K562 (cell line): ENCODE data around the gene LRRTM3. TPM values are rescaled to one million over a fixed set of nuclear protein-coding genes. Genes with fewer than 3 reads are reported as not detected.

Experiments used
- ATAC-seq: fragments of 200-7000 bp; cut with Tn5 transposase; 3 replicates; pipeline ENCODE4 v1.9.1; 2020; ENCODE audit warnings: moderate library complexity
- BruUV-seq: library from RNA; stranded (reverse); fragments of 400-500 nt; replicated peaks from 2 replicates; lab custom pipeline; 2021; lab: Mats Ljungman, UMichigan
- CTCF ChIA-PET: fragments of 300-600 bp; formaldehyde crosslinking; extraction: SDS; loops from one replicate; lab custom pipeline; 2021; ENCODE audit warnings: low intra/inter-chr PET ratio; lab: Yijun Ruan, JAX
- POLR2A ChIA-PET: fragments of 300-600, 350-650 bp; sonication (Branson Sonifier 250); formaldehyde crosslinking; extraction: SDS; loops from one replicate; lab custom pipeline; 2021; ENCODE audit warnings: antibody characterized with exemption, inconsistent platforms; lab: Yijun Ruan, JAX
- DNase-seq, 4 experiments: peaks; one replicate each; pipeline versions ENCODE4 v3.0.0 to v3.0.0-alpha.2; 2011 to 2018; ENCODE audit warnings: low spot score in 3 of 4, mixed read lengths in 3 of 4; ENCODE audit errors: extremely low read depth in 1 of 4
- FAIRE-seq: peaks from 2 replicates; lab custom pipeline; 2011; peaks lifted over from hg19 to GRCh38; lab: Jason Lieb, UNC
- H2AFZ ChIP-seq: 2 replicates; pipeline ENCODE4 v1.6.0; 2011; ENCODE audit warnings: low read depth, low read length, control low read depth, inconsistent platforms
- H3K27ac ChIP-seq: fragments of 200-600 bp; 3 replicates; pipeline ENCODE4 v1.8.0; 2011; ENCODE audit warnings: low read depth, mild to moderate bottlenecking, control low read depth, inconsistent platforms, low read length, moderate library complexity, mixed read lengths; ENCODE audit errors: extremely low read depth
- H3K27me3 ChIP-seq, 2 experiments: fragments of 300-600 bp in 1 of 2; 2 replicates in 1 of 2; 3 replicates in 1 of 2; pipeline versions ENCODE4 v1.6.0 to v1.8.0; 2011; ENCODE audit warnings: inconsistent platforms in 2 of 2, low read length in 2 of 2, mild to moderate bottlenecking in 1 of 2, mixed read lengths in 1 of 2, moderate library complexity in 1 of 2; ENCODE audit not compliant: control insufficient read depth in 2 of 2, insufficient read depth in 2 of 2
- H3K36me3 ChIP-seq: fragments of 300-600 bp; 3 replicates; pipeline ENCODE4 v1.8.0; 2011; ENCODE audit warnings: mild to moderate bottlenecking, low read length, inconsistent platforms; ENCODE audit not compliant: control insufficient read depth, insufficient read depth
- H3K4me1 ChIP-seq, 2 experiments: fragments of 200-600 bp in 1 of 2; replicated peaks in 1 of 2; 2 replicates in 1 of 2; 3 replicates in 1 of 2; pipeline versions ENCODE4 v1.5.1 to v1.8.0; 2011; ENCODE audit warnings: inconsistent platforms in 2 of 2, low read length in 2 of 2, mild to moderate bottlenecking in 1 of 2, mixed read lengths in 1 of 2, moderate library complexity in 1 of 2; ENCODE audit not compliant: control insufficient read depth in 2 of 2, insufficient read depth in 2 of 2
- H3K4me2 ChIP-seq: 2 replicates; pipeline ENCODE4 v1.6.1; 2011; ENCODE audit warnings: low read length, control low read depth, inconsistent platforms, mixed read lengths; ENCODE audit not compliant: insufficient read depth
- H3K4me3 ChIP-seq: fragments of 200-600 bp; sonication (generic), shearing (Covaris generic); 2 replicates; pipeline ENCODE4 v1.5.1; 2016; ENCODE audit warnings: control low read depth, inconsistent platforms
- H3K79me2 ChIP-seq: fragments of 200-600 bp; 3 replicates; pipeline ENCODE4 v1.8.0; 2011; ENCODE audit warnings: low read length, inconsistent platforms; ENCODE audit not compliant: control insufficient read depth, insufficient read depth
- H3K9ac ChIP-seq, 2 experiments: 2 replicates each; pipeline versions ENCODE4 v1.6.0 to v1.6.1; 2011; ENCODE audit warnings: low read depth in 2 of 2, low read length in 2 of 2, control low read depth in 1 of 2, inconsistent platforms in 1 of 2, mild to moderate bottlenecking in 1 of 2, mixed read lengths in 1 of 2; ENCODE audit not compliant: insufficient read depth in 1 of 2
- H3K9me1 ChIP-seq: one replicate; pipeline ENCODE4 v1.6.0; 2011; ENCODE audit warnings: inconsistent platforms, mild to moderate bottlenecking, low read length, moderate library complexity; ENCODE audit not compliant: control insufficient read depth, insufficient read depth
- H3K9me3 ChIP-seq: replicated peaks from 2 replicates; pipeline ENCODE4 v1.5.1; 2011; ENCODE audit warnings: low read depth, low read length, inconsistent platforms; ENCODE audit not compliant: control insufficient read depth, insufficient read depth
- H4K20me1 ChIP-seq: replicated peaks from 2 replicates; pipeline ENCODE4 v1.6.1; 2011; ENCODE audit warnings: low read length, inconsistent platforms, mixed read lengths; ENCODE audit not compliant: control insufficient read depth, insufficient read depth
- CBX3 ChIP-seq, 2 experiments: IDR thresholded peaks; 1 replicate in 1 of 2; 2 replicates in 1 of 2; pipeline ENCODE4 v1.6.1; 2012; ENCODE audit warnings: inconsistent platforms in 2 of 2, low read length in 2 of 2, borderline replicate concordance in 1 of 2, control low read depth in 1 of 2
- FOXP1 ChIP-seq: sonication (generic); formaldehyde crosslinking; IDR thresholded peaks from 2 replicates; pipeline ENCODE4 v1.8.0; 2022; ENCODE audit warnings: mild to moderate bottlenecking, missing genetic modification reagents
- NONO ChIP-seq, 2 experiments: fragments of 200-400 bp in 1 of 2; fragments of 450-650 bp in 1 of 2; formaldehyde crosslinking in 1 of 2; IDR thresholded peaks; 2 replicates each; pipeline ENCODE4 v1.6.1; 2017; ENCODE audit warnings: low read depth in 2 of 2, mild to moderate bottlenecking in 2 of 2, moderate library complexity in 2 of 2, low read length in 1 of 2
- PML ChIP-seq: IDR thresholded peaks from 2 replicates; pipeline ENCODE4 v1.6.1; 2012; ENCODE audit warnings: low read length, inconsistent platforms
- SRSF7 ChIP-seq: fragments of 200-400 bp; formaldehyde crosslinking; optimal IDR thresholded peaks from 2 replicates; pipeline ENCODE3; 2017; ENCODE audit warnings: mild to moderate bottlenecking, low read depth, low read length
- ZNF121 ChIP-seq: sonication (generic); formaldehyde crosslinking; conservative IDR thresholded peaks from 2 replicates; pipeline ENCODE4 v1.8.0; 2022; ENCODE audit warnings: missing genetic modification reagents
- ZNF699 ChIP-seq: fragments of 250-450 bp; sonication (Bioruptor Pico); IDR thresholded peaks from 2 replicates; pipeline ENCODE4 v1.8.0; 2021; ENCODE audit warnings: mild to moderate bottlenecking, moderate library complexity; ENCODE audit not compliant: insufficient replicate concordance
- WGBS: fragments of 100-300 bp; shearing (Covaris generic); methylation state at CpG from one replicate; pipeline ENCODE4 v1.1.6; 2016; ENCODE audit warnings: low coverage, mixed read lengths; ENCODE audit not compliant: insufficient coverage; ENCODE audit errors: missing lambda C conversion rate; 5-methylcytosine and 5-hydroxymethylcytosine counted together
- in situ Hi-C: fragments of 300-500 bp; cut with MboI; formaldehyde crosslinking; loops from 4 replicates; pipeline ENCODE4 v1.15.0; 2018; ENCODE audit warnings: inconsistent platforms, mixed read lengths
- intact Hi-C: fragments of 100-400 bp; cut with micrococcal nuclease; formaldehyde crosslinking; loops from 2 replicates; pipeline ENCODE4 v1.14.2; 2022
- polyA plus RNA-seq, 8 experiments: library from polyadenylated mRNA; depleted of rRNA in 4 of 8; stranded (reverse) in 5 of 8; unstranded in 3 of 8; fragments of >200 nt; fragmentation: Nextera tagmentation in 2 of 8; fragmentation: Illumina TruSeq in 1 of 8; extraction: Ambion mirVana in 2 of 8; extraction: Trizol in 1 of 8; gene quantifications; 2 replicates each; pipeline versions ENCODE4 v1.2.1 to v1.2.3, GENCODE V29; 2011 to 2014; ENCODE audit warnings: inconsistent platforms in 1 of 8, missing spikeins in 1 of 8
- total RNA-seq, 7 experiments: library from RNA; depleted of rRNA in 6 of 7; stranded (reverse); fragments of >200 nt in 6 of 7; fragmentation: Illumina TruSeq in 2 of 7; extraction: Trizol in 2 of 7; gene quantifications; 2 replicates each; pipeline versions ENCODE4 v1.2.1 to v1.2.3, GENCODE V29; 2011 to 2021; ENCODE audit warnings: low replicate concordance in 1 of 7
- TF ChIP-seq, protein P1 (sequence below), 2 experiments: fragments of 450-650 bp in 1 of 2; sonication (generic) in 1 of 2; formaldehyde crosslinking in 1 of 2; IDR thresholded peaks in 1 of 2; conservative IDR thresholded peaks in 1 of 2; 2 replicates each; pipeline versions ENCODE4 v1.6.1 to v1.8.1; 2016 to 2023; ENCODE audit warnings: mild to moderate bottlenecking in 2 of 2, moderate library complexity in 2 of 2, inconsistent platforms in 1 of 2, missing genetic modification reagents in 1 of 2
- TF ChIP-seq, protein P2 (sequence below): sonication (generic); formaldehyde crosslinking; IDR thresholded peaks from 2 replicates; pipeline ENCODE4 v1.8.0; 2022; ENCODE audit warnings: mild to moderate bottlenecking, missing genetic modification reagents
- TF ChIP-seq, protein P3 (sequence below): fragments of 450-650 bp; formaldehyde crosslinking; IDR thresholded peaks from 2 replicates; pipeline ENCODE4 v1.4.0; 2022; ENCODE audit warnings: missing genetic modification characterization

LRRTM3 gene
- total and polyA plus RNA-seq, 9 of the 15 experiments (the other 6 are each of a cell fraction or from before 2014, with no cell fraction given): not detected

DNA sequence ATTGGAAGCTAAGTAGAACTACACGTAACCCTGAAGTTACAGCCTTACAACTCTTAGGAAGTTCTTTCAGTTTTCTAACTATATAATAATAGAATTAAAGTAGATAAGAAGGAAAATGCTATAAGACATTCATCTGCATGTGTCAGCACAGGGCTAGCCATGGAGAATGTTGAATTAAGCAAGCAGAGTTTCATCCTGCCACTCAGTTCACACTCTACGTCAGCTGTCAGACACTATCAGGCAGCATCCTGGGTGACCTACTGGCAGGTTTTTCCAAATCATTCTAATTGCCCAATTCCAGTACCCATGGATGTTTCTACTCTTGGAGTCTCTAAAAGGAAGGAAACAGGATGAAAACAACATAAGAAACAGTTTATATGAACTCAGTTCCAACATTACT is 45.0 kb upstream of the LRRTM3 start:
- CTCF ChIA-PET: no interaction called here
- H3K4me1 ChIP-seq: no peaks in the 10 kb centered on the region
- no peaks in the 10 kb centered on the region for H3K9me1 ChIP-seq
- no peak overlapping the region for H3K9ac ChIP-seq
- POLR2A ChIA-PET: no interaction called here
- no peak for TF ChIP-seq CBX3 (IDR thresholded peaks at IDR 0.05; ENCODE audit: borderline replicate concordance in 1 of 2, low read length in 2 of 2)
- no peak for TF ChIP-seq NONO (IDR thresholded peaks at IDR 0.05; ENCODE audit: low read depth in 2 of 2, low read length in 1 of 2)
- TF ChIP-seq, protein P1, sequence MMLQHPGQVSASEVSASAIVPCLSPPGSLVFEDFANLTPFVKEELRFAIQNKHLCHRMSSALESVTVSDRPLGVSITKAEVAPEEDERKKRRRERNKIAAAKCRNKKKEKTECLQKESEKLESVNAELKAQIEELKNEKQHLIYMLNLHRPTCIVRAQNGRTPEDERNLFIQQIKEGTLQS (IDR thresholded peaks at IDR 0.05): no peak
- TF ChIP-seq, protein P1 (CRISPR knock-in tag; conservative IDR thresholded peaks at IDR 0.05): no peak
- TF ChIP-seq ZNF121 (CRISPR knock-in tag): no peak
- no peak for TF ChIP-seq ZNF699
- no peak for TF ChIP-seq FOXP1 (CRISPR knock-in tag)
- TF ChIP-seq SRSF7: no peak
- no peak for TF ChIP-seq PML
- TF ChIP-seq, protein P2, sequence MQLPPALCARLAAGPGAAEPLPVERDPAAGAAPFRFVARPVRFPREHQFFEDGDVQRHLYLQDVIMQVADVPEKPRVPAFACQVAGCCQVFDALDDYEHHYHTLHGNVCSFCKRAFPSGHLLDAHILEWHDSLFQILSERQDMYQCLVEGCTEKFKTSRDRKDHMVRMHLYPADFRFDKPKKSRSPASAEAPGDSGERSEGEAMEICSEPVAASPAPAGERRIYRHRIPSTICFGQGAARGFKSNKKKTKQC (CRISPR knock-in tag): no peak
- TF ChIP-seq, protein P3, sequence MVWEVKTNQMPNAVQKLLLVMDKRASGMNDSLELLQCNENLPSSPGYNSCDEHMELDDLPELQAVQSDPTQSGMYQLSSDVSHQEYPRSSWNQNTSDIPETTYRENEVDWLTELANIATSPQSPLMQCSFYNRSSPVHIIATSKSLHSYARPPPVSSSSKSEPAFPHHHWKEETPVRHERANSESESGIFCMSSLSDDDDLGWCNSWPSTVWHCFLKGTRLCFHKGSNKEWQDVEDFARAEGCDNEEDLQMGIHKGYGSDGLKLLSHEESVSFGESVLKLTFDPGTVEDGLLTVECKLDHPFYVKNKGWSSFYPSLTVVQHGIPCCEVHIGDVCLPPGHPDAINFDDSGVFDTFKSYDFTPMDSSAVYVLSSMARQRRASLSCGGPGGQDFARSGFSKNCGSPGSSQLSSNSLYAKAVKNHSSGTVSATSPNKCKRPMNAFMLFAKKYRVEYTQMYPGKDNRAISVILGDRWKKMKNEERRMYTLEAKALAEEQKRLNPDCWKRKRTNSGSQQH (CRISPR knock-in tag): no peak
- BruUV-seq: no TSS peak
- DNase-seq (no peak), FAIRE-seq (no peak), ATAC-seq (no peak)
- H3K4me2 ChIP-seq: no peak overlapping the region
- H3K9me3 ChIP-seq: no peaks in the 10 kb centered on the region
- no peaks in the 10 kb centered on the region for H4K20me1 ChIP-seq
- H3K27me3 ChIP-seq: no peaks in the 10 kb centered on the region
- no peak overlapping the region for H3K4me3 ChIP-seq
- 6% methylated on average over 2 of the region's 2 CpGs for WGBS
- no peaks in the 10 kb centered on the region for H3K36me3 ChIP-seq
- intact Hi-C loops (no loop called here), in situ Hi-C loops (no loop called here)
- H3K27ac ChIP-seq: no peak overlapping the region
- H2AFZ ChIP-seq: no peak overlapping the region
- H3K79me2 ChIP-seq: no peaks in the 10 kb centered on the region
